GM20431 (cell line): Measurements from ENCODE around the gene MCU.

ENCODE experiments used
- in situ Hi-C: fragments of 300-500 bp; cut with MseI, MboI; formaldehyde crosslinking; loops from one replicate; pipeline ENCODE4 v1.15.0; 2020; ENCODE audit warnings: low sequenced_read_pairs; ENCODE audit not compliant: unreplicated experiment

MCU gene

GRCh38 chr10:72825163-72825562, 133.2 kb downstream of the MCU start:
- in situ Hi-C loops: no loop called here

GRCh38 chr10:72826346-72826745, 134.4 kb downstream of the MCU start:
- in situ Hi-C loops: no loop called here

DNA sequence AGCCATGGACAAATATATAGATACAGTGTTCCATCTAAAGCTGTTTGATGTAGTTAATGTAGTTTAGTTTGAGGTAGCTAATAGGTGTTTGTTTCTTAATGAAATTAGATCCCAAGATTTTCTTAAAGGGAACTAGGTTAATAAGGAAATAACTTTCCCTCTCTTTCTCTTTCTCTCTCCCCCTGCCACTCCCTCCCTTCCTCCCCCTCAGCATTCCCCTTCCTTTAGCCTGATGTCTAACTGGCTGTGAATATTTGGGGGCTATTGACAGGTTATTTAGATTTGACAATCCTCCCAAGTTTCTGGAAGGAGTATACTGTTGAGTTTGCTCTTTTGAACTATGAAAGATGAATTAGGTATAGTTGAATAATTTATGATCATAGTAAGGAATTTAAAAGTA, 136.4 kb downstream of the MCU start:
- in situ Hi-C loops: no loop called here

DNA sequence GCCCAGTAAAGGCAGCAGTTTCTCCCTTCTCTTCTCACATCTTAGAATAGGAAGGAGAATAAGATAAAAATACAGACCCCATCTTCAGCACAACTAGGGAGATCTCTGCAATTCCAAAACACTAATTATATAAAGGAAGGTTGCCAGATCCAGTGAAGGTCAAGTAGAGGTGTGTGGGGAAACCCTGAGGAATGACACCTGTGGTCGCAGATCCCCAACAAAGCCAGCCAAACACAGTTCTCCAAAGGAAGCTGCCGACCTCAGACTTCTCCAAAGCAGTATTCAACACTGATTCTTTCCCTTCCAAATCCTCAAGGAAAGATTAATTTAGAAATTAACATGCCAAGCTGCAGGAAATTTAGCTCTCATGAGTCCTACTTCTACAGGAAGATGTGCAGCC, 138.7 kb downstream of the MCU start:
- in situ Hi-C loops: loop anchor here (10.0 kb wide), 1 partner anchor 466 kb away; no protein-coding TSS in a partner anchor

DNA sequence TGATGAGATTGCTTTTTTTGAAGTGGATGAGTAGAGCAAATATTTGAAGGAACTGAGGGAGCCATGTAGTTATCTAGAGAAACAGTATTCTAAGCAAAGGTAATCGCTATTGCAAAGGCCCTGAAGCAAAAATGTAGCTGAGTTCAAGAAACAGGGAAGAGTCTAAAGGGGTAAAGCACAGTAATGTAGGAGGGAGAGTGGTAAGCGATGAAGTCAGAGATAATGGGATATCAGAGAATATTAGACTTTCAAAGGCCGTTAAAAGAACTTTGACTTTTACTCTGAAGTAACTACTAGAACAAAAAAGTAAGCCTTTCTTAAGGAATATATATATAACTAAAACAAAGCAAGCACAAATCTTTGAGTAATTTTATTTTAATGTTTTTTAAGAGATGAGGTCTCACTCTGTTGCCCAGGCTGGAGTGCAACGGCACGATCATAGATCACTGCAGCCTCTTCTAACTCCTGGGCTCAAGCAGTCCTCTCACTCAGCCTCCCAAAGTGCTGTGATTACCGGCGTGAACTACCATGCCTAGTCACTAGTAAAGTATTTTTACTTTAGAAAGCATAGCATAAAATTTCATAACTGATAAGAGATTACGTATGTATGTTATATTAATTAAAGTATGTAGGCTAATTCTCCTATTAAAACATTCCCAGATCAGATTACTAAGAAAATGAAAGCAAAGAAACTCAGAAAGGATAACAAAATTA, 139.9 kb downstream of the MCU start:
- in situ Hi-C loops: loop anchor here (10.0 kb wide), 1 partner anchor 467 kb away; no protein-coding TSS in a partner anchor

DNA sequence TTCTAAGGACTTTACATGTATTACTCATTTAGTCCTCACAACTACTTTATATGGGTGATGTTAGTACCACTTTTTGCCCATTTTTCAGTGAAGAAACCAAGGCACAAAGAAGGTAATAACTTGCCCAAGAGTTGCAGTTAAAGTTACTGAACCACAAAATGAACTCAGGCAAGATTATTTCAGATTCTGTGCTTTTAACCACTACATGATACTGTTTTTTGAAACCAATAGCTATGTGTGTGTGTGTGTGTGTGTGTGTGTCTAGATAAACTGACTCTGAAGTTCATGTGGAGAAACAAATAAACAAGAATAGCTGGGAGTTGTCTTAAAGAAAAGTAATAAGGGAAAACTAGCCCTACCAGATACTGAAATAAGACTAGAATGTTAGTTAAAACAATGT, 140.8 kb downstream of the MCU start:
- in situ Hi-C loops: loop anchor here (10.0 kb wide), 1 partner anchor 468 kb away; no protein-coding TSS in a partner anchor

GRCh38 chr10:72834183-72834825, 142.4 kb downstream of the MCU start:
- in situ Hi-C loops: loop anchor here (10.0 kb wide), 1 partner anchor 470 kb away; no protein-coding TSS in a partner anchor

DNA sequence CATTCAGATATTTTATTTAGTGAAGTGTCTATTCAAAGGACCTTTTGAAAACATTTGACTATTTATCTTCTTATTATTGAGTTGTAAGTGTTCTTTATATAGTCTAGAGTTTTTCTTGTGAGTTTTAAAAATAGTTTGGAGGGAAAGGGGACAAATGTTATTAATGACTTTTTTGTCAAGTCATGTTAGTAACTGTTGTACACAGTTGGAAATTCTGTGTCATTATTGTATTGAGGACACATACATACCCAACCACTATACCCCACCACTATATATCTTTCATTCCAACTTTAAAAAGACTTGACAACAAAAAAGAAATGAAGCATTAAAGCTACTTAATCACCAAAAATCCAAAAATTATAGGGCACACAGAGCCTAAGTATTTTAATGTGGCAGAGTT, 148.4 kb downstream of the MCU start:
- in situ Hi-C loops: no loop called here

DNA sequence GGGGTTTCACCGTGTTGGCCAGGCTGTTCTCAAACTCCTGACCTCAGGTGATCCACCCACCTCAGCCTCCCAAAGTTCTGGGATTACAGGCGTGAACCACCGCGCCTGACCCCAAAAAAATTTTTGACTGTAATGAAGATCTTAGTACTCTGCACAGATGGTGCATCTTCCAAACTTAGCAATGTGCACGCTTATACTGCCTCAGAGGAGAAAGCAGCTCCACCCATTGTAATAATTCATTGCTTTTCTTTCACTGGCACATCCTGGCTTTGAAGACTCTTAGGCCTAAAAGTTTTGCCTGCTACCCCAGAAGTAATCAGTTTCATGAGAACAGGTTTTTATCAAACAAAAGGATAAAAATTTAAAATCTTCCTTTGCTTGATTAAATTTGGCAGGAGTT, 149.5 kb downstream of the MCU start:
- in situ Hi-C loops: no loop called here

DNA sequence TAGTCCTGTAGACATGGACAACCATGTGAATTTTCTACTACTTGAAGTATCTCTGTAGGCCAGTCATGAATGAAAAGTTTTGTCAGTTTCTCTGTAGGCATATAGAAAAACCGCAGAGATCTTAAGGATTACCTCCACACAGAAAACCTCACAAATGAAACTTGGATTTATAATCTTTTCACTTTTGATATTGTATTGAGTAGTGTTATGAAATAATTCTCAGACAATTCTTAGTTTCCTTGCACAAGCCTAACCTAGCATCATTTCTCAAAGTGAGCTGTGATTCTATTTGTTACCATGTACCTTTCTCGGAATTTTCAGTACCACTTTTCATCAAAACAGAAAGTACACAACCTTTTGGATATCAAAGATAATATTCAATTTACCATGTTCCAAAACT, 150.2 kb downstream of the MCU start:
- in situ Hi-C loops: no loop called here

GRCh38 chr10:72846238-72846637, 154.3 kb downstream of the MCU start:
- in situ Hi-C loops: no loop called here

- in situ Hi-C loops: no loop called here
These were observed 155.7 kb downstream of the MCU start for GRCh38 chr10:72847681-72848080.

- in situ Hi-C loops: no loop called here
These were observed 158.9 kb downstream of the MCU start for GRCh38 chr10:72850861-72851260.

DNA sequence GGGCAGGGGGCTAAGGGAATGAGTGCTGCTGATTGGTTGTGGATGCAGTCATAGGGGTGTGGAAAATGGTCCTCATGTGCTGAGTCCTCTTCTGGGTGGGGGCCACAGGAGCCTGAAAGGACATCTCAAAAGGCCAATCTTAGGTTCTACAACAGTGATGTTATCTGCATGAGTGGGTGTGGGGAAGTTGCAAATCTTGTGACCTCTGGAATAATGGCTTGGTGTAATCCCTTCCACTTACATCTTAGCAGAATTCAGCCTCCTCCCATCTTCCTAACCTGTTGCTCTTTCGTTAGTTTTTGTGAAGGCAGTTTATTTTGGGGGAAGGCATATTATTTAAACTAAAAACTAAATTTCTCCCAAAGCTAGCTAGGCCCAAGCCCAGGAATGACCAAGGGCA, 159.6 kb downstream of the MCU start:
- in situ Hi-C loops: no loop called here

DNA sequence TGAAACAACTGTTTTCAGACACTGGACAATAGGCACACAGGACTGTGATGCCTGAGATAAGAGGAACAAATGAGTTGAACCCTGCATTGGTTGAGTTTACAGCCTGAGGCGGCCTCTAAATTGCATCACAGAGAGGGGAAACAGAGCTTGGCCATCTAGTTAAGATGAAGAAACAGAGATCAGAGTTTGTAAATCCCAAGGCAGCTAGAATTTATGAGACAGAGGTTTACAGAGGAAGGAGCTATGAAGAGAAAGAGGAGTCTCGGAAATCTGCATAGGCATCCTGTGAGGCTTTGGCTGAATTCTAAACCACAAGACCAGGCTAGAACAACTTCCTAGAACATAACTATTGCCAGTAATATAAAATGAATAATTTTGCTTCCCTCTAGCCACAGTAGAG, 160.6 kb downstream of the MCU start:
- in situ Hi-C loops: no loop called here

DNA sequence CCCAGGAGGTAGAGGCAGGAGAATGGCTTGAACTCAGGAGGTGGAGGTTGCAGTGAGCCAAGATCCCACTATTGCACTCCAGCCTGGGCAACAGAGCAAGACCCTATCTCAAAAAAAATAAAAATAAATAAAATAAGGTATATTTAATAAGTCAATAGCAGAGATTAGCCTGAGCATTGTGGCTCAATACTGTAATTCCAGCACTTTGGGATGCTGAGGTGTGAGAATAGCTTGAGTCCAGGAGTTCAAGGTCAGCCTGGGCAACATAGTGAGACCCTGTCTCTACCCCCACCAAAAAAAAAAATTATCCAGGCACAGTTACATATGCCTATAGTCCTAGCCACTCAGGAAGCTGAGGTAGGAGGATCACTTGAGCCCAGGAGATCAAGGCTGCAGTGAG, 163.2 kb downstream of the MCU start:
- in situ Hi-C loops: no loop called here

DNA sequence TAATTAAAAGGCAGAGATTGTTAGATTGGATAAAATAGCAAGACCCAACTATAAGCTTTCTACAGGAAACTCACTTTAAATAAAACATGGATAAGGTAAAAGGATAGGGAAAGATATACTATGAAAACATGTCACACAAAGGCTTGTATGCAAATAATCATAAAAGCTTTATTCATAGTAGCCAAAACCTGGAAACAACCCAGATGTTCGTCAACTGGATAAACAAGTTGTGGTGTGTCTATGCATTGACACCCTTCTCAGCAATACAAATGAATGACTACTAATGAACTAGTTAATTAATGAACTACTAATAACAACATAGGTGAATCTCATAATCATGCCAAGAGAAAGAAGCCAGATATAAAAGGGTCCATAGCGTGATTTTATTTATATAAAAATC, 163.8 kb downstream of the MCU start:
- in situ Hi-C loops: no loop called here

- in situ Hi-C loops: no loop called here
These were observed 166.1 kb downstream of the MCU start for GRCh38 chr10:72858067-72858466.

DNA sequence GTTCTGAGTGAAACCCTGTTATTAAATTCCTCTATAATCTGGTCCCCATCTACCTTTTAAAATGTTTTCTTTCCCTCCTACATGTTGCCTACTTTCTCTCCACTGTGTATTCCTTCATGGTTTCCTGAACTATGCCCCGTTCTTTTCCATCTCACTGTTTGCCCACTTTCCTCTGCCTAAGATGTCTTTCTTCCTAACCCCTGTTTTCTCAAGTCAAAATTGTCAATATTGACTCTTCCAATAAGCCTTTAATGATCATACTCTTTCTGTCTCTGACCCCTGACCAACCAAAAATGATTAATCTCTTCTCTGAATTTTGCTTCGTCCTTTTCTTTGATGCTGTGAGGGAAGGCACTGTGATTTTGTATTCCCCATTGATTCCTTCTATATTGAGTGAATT, 171.0 kb downstream of the MCU start:
- in situ Hi-C loops: no loop called here

DNA sequence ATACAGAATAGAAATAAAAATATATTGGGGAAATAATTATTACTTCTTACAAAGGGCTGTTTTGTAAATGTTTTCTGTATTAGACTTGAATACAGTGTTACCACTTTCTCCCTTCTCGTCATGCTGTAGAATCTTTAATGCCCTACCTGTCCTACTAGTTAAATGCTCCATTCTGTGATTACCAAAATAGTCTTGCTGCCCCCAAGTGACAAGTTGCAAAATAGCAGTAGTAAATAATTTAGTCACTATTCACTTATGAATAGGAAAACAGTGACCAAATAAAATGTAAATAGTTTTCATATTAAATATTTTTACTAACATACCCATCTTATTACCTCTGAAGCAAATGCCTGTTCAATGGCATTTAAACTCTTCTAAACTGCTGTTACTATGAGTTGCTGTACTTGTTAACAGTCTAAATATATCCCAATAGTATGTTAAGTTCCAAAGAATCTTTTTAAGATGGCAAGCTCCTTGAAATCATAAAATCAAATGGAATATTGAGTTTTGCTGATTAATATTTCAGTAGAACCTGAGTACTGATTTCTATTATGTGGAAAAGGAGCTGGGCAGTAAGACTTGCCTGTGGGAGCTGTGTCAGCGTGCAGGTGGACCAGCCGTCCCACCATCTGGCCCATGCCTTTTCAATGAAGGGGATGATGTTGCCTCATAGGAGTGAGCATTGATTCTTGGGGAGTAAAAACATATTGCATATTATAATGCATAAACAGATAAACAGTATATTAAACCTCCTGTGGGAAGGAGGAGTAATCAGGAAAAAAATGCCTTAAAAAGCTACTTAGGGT, 183.5 kb downstream of the MCU start:
- in situ Hi-C loops: no loop called here

DNA sequence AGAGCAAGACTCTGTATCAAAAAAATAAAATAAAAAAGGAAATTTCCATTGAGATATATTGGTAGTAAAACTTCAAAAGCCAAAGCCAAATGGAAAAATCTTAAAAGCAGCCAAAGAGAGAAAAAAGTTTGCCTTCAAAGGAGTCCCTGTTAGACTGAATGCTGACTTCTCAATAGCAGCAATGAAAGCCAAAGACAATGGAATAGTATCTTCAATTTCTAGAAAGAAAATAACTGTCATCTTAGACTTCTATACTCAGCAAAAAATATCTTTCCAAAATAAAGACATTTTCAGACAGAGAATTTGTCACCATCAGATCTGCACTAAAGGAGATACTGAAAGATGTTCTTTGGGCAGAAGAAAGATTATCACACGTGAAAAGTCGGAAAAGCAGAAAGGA, 187.3 kb downstream of the MCU start:
- in situ Hi-C loops: no loop called here
